A673 (cell line): ENCODE data around the gene SAPCD1.

Experiments used
- EZH2 ChIP-seq: fragments of 200-600 bp; sonication (generic); IDR thresholded peaks from 2 replicates; pipeline ENCODE4 v1.6.1; 2017; ENCODE audit warnings: borderline replicate concordance, low read depth, mild to moderate bottlenecking, mixed read lengths, antibody characterized with exemption, low read length; ENCODE audit not compliant: poor library complexity, severe bottlenecking
- TF ChIP-seq, protein P1 (sequence below): fragments of 300-800, 200-600 bp; sonication (generic); conservative IDR thresholded peaks from 2 replicates; pipeline ENCODE4 v1.5.1; 2017; ENCODE audit warnings: low read depth, mild to moderate bottlenecking, antibody characterized with exemption, low read length, moderate library complexity, mixed read lengths

GRCh38 chr6:31806470-31807272, 44.2 kb downstream of the SAPCD1 start, which contains the start of gene LSM2:
- TF ChIP-seq, protein P1, sequence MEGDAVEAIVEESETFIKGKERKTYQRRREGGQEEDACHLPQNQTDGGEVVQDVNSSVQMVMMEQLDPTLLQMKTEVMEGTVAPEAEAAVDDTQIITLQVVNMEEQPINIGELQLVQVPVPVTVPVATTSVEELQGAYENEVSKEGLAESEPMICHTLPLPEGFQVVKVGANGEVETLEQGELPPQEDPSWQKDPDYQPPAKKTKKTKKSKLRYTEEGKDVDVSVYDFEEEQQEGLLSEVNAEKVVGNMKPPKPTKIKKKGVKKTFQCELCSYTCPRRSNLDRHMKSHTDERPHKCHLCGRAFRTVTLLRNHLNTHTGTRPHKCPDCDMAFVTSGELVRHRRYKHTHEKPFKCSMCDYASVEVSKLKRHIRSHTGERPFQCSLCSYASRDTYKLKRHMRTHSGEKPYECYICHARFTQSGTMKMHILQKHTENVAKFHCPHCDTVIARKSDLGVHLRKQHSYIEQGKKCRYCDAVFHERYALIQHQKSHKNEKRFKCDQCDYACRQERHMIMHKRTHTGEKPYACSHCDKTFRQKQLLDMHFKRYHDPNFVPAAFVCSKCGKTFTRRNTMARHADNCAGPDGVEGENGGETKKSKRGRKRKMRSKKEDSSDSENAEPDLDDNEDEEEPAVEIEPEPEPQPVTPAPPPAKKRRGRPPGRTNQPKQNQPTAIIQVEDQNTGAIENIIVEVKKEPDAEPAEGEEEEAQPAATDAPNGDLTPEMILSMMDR: peak; percentile 47
- no peak for TF ChIP-seq EZH2
